HEK293 (cell line): ENCODE results near the gene FBXO28.

Experiments
- CTCF ChIA-PET: fragments of 350-600 bp; formaldehyde crosslinking; extraction: SDS; loops from one replicate; lab custom pipeline; 2021; ENCODE audit warnings: antibody characterized with exemption; lab: Yijun Ruan, JAX
- POLR2A ChIA-PET: fragments of 300-600 bp; formaldehyde crosslinking; extraction: SDS; loops from one replicate; lab custom pipeline; 2020; ENCODE audit warnings: antibody characterized with exemption, inconsistent platforms; lab: Yijun Ruan, JAX
- H3K27ac ChIP-seq: fragments of 200-500 bp; sonication (Bioruptor generic); 2 replicates; pipeline ENCODE4 v1.5.1; 2014; ENCODE audit warnings: low read depth, low read length, control low read depth, inconsistent platforms; ENCODE audit errors: extremely low read depth
- H3K36me3 ChIP-seq, 2 experiments: fragments of 200-500 bp in 1 of 2; sonication (Bioruptor generic) in 1 of 2; 1 replicate in 1 of 2; 2 replicates in 1 of 2; pipeline ENCODE4 v1.5.1; 2014 to 2017; ENCODE audit warnings: inconsistent platforms in 2 of 2, low read length in 2 of 2; ENCODE audit not compliant: control insufficient read depth in 2 of 2, insufficient read depth in 1 of 2
- H3K4me1 ChIP-seq: fragments of 200-500 bp; sonication (Bioruptor generic); 2 replicates; pipeline ENCODE4 v1.5.1; 2014; ENCODE audit warnings: mild to moderate bottlenecking, low read length, inconsistent platforms; ENCODE audit not compliant: control insufficient read depth, insufficient read depth
- H3K4me3 ChIP-seq: 2 replicates; pipeline ENCODE4 v1.5.1; 2011; ENCODE audit warnings: low read depth, mild to moderate bottlenecking, control low read depth, low read length, moderate library complexity
- H3K9me3 ChIP-seq: fragments of 200-500 bp; sonication (Bioruptor generic); 2 replicates; pipeline ENCODE4 v1.5.1; 2014; ENCODE audit warnings: low read depth, low read length, inconsistent platforms; ENCODE audit not compliant: control insufficient read depth, insufficient read depth
- WT1 ChIP-seq: fragments of 450-650 bp; formaldehyde crosslinking; IDR thresholded peaks from 2 replicates; pipeline ENCODE4 v1.5.1; 2016; ENCODE audit warnings: missing biosample characterization, missing genetic modification characterization
- YY1 ChIP-seq: fragments of 450-650 bp; formaldehyde crosslinking; IDR thresholded peaks from 2 replicates; pipeline ENCODE4 v1.5.1; 2018; ENCODE audit warnings: missing biosample characterization, missing genetic modification characterization
- ZBTB20 ChIP-seq: fragments of 450-650 bp; formaldehyde crosslinking; IDR thresholded peaks from 2 replicates; pipeline ENCODE4 v1.5.1; 2016; ENCODE audit warnings: missing biosample characterization, missing genetic modification characterization
- ZNF121 ChIP-seq: fragments of 450-650 bp; formaldehyde crosslinking; IDR thresholded peaks from 2 replicates; pipeline ENCODE4 v1.5.1; 2016; ENCODE audit warnings: missing biosample characterization, missing genetic modification characterization
- ZNF2 ChIP-seq: fragments of 450-650 bp; formaldehyde crosslinking; IDR thresholded peaks from 2 replicates; pipeline ENCODE4 v1.5.1; 2016; ENCODE audit warnings: missing biosample characterization, missing genetic modification characterization
- ZNF221 ChIP-seq: fragments of 450-650 bp; formaldehyde crosslinking; IDR thresholded peaks from 2 replicates; pipeline ENCODE4 v1.5.1; 2017; ENCODE audit warnings: missing biosample characterization, missing genetic modification characterization, borderline replicate concordance
- ZNF24 ChIP-seq: fragments of 450-650 bp; formaldehyde crosslinking; IDR thresholded peaks from 2 replicates; pipeline ENCODE4 v1.5.1; 2016; ENCODE audit warnings: missing biosample characterization, missing genetic modification characterization
- ZNF292 ChIP-seq: fragments of 450-650 bp; formaldehyde crosslinking; IDR thresholded peaks from 2 replicates; pipeline ENCODE4 v1.5.1; 2016; ENCODE audit warnings: low read depth, missing biosample characterization, missing genetic modification characterization, borderline replicate concordance
- ZNF335 ChIP-seq: fragments of 450-650 bp; formaldehyde crosslinking; conservative IDR thresholded peaks from 2 replicates; pipeline ENCODE4 v1.5.1; 2016; ENCODE audit warnings: missing biosample characterization, missing genetic modification characterization
- ZNF514 ChIP-seq: fragments of 450-650 bp; formaldehyde crosslinking; IDR thresholded peaks from 2 replicates; pipeline ENCODE4 v1.5.1; 2016; ENCODE audit warnings: missing biosample characterization, missing genetic modification characterization
- ZNF600 ChIP-seq: fragments of 450-650 bp; formaldehyde crosslinking; IDR thresholded peaks from 2 replicates; pipeline ENCODE4 v1.5.1; 2016; ENCODE audit warnings: missing biosample characterization, missing genetic modification characterization
- ZNF610 ChIP-seq: fragments of 450-650 bp; formaldehyde crosslinking; IDR thresholded peaks from 2 replicates; pipeline ENCODE4 v1.5.1; 2016; ENCODE audit warnings: missing biosample characterization, missing genetic modification characterization, borderline replicate concordance
- ZNF701 ChIP-seq: fragments of 450-650 bp; formaldehyde crosslinking; IDR thresholded peaks from 2 replicates; pipeline ENCODE4 v1.5.1; 2016; ENCODE audit warnings: missing biosample characterization, missing genetic modification characterization
- ZNF837 ChIP-seq: fragments of 450-650 bp; formaldehyde crosslinking; IDR thresholded peaks from 2 replicates; pipeline ENCODE4 v1.5.1; 2016; ENCODE audit warnings: missing biosample characterization, missing genetic modification characterization
- TF ChIP-seq, protein P1 (sequence below): fragments of 450-650 bp; formaldehyde crosslinking; IDR thresholded peaks from 2 replicates; pipeline ENCODE4 v1.5.1; 2016; ENCODE audit warnings: missing biosample characterization, missing genetic modification characterization, low read depth
- TF ChIP-seq, protein P2 (sequence below): fragments of 450-650 bp; formaldehyde crosslinking; IDR thresholded peaks from 2 replicates; pipeline ENCODE4 v1.5.1; 2017; ENCODE audit warnings: missing biosample characterization, missing genetic modification characterization
- TF ChIP-seq, protein P3 (sequence below): fragments of 450-650 bp; formaldehyde crosslinking; optimal IDR thresholded peaks from 2 replicates; pipeline ENCODE3; 2016; ENCODE audit warnings: missing biosample characterization, mild to moderate bottlenecking, missing genetic modification characterization
- TF ChIP-seq, protein P4 (sequence below): fragments of 450-650 bp; formaldehyde crosslinking; IDR thresholded peaks from 2 replicates; pipeline ENCODE4 v1.5.1; 2016; ENCODE audit warnings: missing biosample characterization, missing genetic modification characterization
- TF ChIP-seq, protein P5 (sequence below): fragments of 450-650 bp; IDR thresholded peaks from 2 replicates; pipeline ENCODE4 v1.5.1; 2018; ENCODE audit warnings: missing biosample characterization, mild to moderate bottlenecking, missing genetic modification characterization

The FBXO28 gene

DNA sequence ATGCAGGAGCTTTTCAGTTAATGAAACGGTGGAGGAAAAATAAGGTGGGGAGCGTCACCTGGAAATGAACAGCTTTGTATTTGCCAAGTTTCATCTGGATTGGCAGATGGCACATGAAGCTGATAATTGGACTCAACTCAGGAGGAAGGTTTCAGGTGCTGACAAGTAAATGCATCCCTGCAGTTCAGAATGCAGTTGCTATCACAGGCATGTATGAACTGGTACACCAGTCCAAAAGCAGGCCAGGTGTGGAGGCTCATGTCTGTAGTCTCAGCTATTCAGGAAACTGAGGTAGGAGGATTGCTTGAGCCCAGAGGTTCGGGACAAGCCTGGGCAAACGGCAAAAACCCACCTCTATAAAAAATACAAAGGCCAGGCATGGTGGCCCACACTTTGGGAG, 84.7 kb downstream of the FBXO28 start:
- Histone ChIP-seq H3K4me3 (no peak overlapping the region), H3K27ac (no peak overlapping the region), H3K9me3 (no peaks in the 10 kb centered on the region), H3K4me1 (peaks cover 6% of the 10 kb centered on the region), H3K36me3 (peaks cover 6 to 9% of the 10 kb centered on the region in 2 experiments; a peak in 2 of 3 replicates)
- CTCF ChIA-PET = no interaction called here
- TF ChIP-seq ZNF2 (no peak), ZBTB20 (tag by site-specific recombination) (no peak), ZNF121 (tag by site-specific recombination) (no peak), ZNF24 (no peak), ZNF221 (tag by site-specific recombination) (no peak), ZNF701 (tag by site-specific recombination) (no peak), ZNF837 (no peak)
- POLR2A ChIA-PET = no interaction called here

DNA sequence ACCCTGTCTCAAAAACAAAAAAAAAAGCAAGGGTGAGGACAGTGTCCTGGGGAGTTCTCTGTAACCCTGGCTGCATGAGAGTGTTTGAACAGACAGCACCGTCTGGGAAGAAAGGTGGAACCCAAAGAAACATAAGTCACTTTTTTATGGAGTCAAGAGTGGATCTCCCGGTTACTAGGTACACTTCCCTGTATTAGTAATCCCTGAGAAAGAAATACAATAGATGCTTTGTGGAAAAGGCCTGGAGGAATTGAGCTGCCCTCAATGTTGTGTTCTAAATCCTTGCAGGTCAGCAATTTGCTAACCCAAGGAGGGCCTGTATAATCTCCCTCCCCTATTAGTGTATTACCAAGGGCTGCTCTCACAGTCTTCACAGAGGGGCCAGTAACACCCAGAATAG, 85.8 kb downstream of the FBXO28 start:
- POLR2A ChIA-PET = interaction anchor here (0.7 kb wide), 1 partner anchor 859 kb away, joined by 4 read pairs; no protein-coding TSS in a partner anchor

DNA sequence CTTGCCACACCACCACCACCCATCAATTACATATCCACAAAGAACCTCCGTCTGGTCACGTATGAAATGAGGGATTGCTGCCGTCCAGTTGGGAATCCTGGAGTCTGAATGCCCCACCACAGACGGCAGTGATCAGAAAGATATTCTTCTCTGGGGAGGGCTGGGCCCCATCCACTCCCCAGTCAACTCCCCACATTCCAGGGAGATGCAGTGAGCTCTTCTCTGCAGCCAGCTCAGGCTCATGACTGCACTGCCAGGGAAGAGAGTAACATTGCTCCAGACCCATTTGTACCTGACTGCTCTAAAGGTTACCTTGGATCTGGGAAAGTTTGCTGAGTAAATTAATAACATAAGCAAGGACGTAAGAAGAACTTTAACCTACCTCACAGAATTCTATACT, 87.5 kb downstream of the FBXO28 start:
- TF ChIP-seq ZNF600 (tag by site-specific recombination) (peak; percentile 77), WT1 (tag by site-specific recombination) (peak; percentile 92)
- TF ChIP-seq, protein P1, sequence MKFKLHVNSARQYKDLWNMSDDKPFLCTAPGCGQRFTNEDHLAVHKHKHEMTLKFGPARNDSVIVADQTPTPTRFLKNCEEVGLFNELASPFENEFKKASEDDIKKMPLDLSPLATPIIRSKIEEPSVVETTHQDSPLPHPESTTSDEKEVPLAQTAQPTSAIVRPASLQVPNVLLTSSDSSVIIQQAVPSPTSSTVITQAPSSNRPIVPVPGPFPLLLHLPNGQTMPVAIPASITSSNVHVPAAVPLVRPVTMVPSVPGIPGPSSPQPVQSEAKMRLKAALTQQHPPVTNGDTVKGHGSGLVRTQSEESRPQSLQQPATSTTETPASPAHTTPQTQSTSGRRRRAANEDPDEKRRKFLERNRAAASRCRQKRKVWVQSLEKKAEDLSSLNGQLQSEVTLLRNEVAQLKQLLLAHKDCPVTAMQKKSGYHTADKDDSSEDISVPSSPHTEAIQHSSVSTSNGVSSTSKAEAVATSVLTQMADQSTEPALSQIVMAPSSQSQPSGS (tag by site-specific recombination) = no peak
- CTCF ChIA-PET = interaction anchor here (0.7 to 1.0 kb wide), 2 partner anchors 8 to 85 kb away, joined by 3 read pairs; no protein-coding TSS in a partner anchor
- H3K9me3 ChIP-seq = no peaks in the 10 kb centered on the region

More for the DNA sequence above, 85.8 kb downstream of the FBXO28 start:
- Histone ChIP-seq H3K36me3 (peaks cover 0 to 2% of the 10 kb centered on the region in 2 experiments; a peak in 2 of 3 replicates), H3K27ac (no peak overlapping the region), H3K4me1 (peaks cover 17% of the 10 kb centered on the region), H3K4me3 (no peak overlapping the region), H3K9me3 (no peaks in the 10 kb centered on the region)
- TF ChIP-seq ZNF335 (tag by site-specific recombination) = no peak
- TF ChIP-seq, protein P2, sequence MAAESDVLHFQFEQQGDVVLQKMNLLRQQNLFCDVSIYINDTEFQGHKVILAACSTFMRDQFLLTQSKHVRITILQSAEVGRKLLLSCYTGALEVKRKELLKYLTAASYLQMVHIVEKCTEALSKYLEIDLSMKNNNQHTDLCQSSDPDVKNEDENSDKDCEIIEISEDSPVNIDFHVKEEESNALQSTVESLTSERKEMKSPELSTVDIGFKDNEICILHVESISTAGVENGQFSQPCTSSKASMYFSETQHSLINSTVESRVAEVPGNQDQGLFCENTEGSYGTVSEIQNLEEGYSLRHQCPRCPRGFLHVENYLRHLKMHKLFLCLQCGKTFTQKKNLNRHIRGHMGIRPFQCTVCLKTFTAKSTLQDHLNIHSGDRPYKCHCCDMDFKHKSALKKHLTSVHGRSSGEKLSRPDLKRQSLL = peak; percentile 46; the same call in 1 of the 2 replicates
- CTCF ChIA-PET = interaction anchor here (0.7 kb wide), 1 partner anchor 1244 kb away, joined by 4 read pairs; no protein-coding TSS in a partner anchor

DNA sequence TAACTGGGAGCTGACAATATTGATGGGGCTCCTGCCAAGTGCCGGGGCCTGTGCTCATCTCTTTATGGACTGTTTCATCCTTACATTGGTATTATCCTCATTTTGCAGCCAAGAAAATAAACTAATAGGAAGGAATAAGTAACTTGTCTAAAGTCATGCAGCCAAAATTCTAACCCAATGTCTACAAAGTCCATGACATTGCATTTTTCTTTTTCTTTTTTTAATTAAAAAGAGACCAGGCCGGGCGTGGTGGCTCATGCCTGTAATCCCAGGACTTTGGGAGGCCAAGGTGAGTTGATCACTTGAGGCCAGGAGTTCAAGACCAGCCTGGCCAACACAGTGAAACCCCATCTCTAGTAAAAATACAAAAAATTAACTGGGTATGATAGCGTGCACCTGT, 87.9 kb downstream of the FBXO28 start:
- ChIA-PET POLR2A (no interaction called here), CTCF (interaction anchor here (0.6 to 1.0 kb wide), 3 partner anchors 9 to 85 kb away, joined by 3 read pairs; no protein-coding TSS in a partner anchor)
- H3K9me3 ChIP-seq = no peaks in the 10 kb centered on the region
- no peak overlapping the region for H3K4me3 ChIP-seq
- H3K4me1 ChIP-seq = peaks cover 25% of the 10 kb centered on the region
- H3K27ac ChIP-seq = no peak overlapping the region
- TF ChIP-seq, protein P3, sequence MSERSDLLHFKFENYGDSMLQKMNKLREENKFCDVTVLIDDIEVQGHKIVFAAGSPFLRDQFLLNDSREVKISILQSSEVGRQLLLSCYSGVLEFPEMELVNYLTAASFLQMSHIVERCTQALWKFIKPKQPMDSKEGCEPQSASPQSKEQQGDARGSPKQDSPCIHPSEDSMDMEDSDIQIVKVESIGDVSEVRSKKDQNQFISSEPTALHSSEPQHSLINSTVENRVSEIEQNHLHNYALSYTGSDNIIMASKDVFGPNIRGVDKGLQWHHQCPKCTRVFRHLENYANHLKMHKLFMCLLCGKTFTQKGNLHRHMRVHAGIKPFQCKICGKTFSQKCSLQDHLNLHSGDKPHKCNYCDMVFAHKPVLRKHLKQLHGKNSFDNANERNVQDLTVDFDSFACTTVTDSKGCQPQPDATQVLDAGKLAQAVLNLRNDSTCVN = no peak
- no peak for TF ChIP-seq ZNF610 (tag by site-specific recombination)
- TF ChIP-seq ZNF292 (tag by site-specific recombination) = no peak
- TF ChIP-seq, protein P4, sequence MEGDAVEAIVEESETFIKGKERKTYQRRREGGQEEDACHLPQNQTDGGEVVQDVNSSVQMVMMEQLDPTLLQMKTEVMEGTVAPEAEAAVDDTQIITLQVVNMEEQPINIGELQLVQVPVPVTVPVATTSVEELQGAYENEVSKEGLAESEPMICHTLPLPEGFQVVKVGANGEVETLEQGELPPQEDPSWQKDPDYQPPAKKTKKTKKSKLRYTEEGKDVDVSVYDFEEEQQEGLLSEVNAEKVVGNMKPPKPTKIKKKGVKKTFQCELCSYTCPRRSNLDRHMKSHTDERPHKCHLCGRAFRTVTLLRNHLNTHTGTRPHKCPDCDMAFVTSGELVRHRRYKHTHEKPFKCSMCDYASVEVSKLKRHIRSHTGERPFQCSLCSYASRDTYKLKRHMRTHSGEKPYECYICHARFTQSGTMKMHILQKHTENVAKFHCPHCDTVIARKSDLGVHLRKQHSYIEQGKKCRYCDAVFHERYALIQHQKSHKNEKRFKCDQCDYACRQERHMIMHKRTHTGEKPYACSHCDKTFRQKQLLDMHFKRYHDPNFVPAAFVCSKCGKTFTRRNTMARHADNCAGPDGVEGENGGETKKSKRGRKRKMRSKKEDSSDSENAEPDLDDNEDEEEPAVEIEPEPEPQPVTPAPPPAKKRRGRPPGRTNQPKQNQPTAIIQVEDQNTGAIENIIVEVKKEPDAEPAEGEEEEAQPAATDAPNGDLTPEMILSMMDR (tag by site-specific recombination) = no peak
- TF ChIP-seq YY1 (tag by site-specific recombination) = no peak
- TF ChIP-seq, protein P5, sequence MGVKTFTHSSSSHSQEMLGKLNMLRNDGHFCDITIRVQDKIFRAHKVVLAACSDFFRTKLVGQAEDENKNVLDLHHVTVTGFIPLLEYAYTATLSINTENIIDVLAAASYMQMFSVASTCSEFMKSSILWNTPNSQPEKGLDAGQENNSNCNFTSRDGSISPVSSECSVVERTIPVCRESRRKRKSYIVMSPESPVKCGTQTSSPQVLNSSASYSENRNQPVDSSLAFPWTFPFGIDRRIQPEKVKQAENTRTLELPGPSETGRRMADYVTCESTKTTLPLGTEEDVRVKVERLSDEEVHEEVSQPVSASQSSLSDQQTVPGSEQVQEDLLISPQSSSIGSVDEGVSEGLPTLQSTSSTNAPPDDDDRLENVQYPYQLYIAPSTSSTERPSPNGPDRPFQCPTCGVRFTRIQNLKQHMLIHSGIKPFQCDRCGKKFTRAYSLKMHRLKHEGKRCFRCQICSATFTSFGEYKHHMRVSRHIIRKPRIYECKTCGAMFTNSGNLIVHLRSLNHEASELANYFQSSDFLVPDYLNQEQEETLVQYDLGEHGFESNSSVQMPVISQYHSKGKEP (tag by site-specific recombination) = no peak
- no peak for TF ChIP-seq ZNF514 (tag by site-specific recombination)
- TF ChIP-seq, all 188 proteins: peak for 0
- H3K36me3 ChIP-seq = no peaks in the 10 kb centered on the region; a peak in 1 of 3 replicates

More for the DNA sequence above, 87.5 kb downstream of the FBXO28 start:
- no peaks in the 10 kb centered on the region; a peak in 1 of 3 replicates for H3K36me3 ChIP-seq
- peaks cover 25% of the 10 kb centered on the region for H3K4me1 ChIP-seq
- no peak overlapping the region for H3K4me3 ChIP-seq
- H3K27ac ChIP-seq = no peak overlapping the region
- POLR2A ChIA-PET = interaction anchor here (0.6 kb wide), 1 partner anchor 11 kb away, joined by 6 read pairs; no protein-coding TSS in a partner anchor
